Transverse colon (tissue), 4 donors: ENCODE data around the gene CTCF. TPM values are rescaled to one million over a fixed set of nuclear protein-coding genes. Genes with fewer than 3 reads are reported as not detected.

Source experiments
- DNase-seq: peaks from one replicate; pipeline ENCODE4 v3.0.0-alpha.2; 2019
- H3K27ac ChIP-seq, 4 donors: fragments of 200-600 bp; sonication (generic); 2 replicates each; pipeline ENCODE4 v1.5.1; 2016 to 2018; ENCODE audit warnings: inconsistent platforms in 4 of 4
- H3K27me3 ChIP-seq: fragments of 200-600 bp; sonication (generic); 2 replicates; pipeline ENCODE4 v1.5.1; 2017; ENCODE audit warnings: inconsistent platforms
- H3K36me3 ChIP-seq, 4 donors: fragments of 200-600 bp; sonication (generic); 2 replicates each; pipeline ENCODE4 v1.5.1; 2017 to 2019; ENCODE audit warnings: inconsistent platforms in 4 of 4
- H3K4me1 ChIP-seq, 4 donors: fragments of 200-600 bp; sonication (generic); 2 replicates each; pipeline ENCODE4 v1.5.1; 2017 to 2020; ENCODE audit warnings: inconsistent platforms in 4 of 4
- H3K4me3 ChIP-seq, 4 donors: fragments of 200-600 bp; sonication (generic); 1 replicate in 1 of 4; 2 replicates in 3 of 4; pipeline versions ENCODE4 v1.5.1 to v1.6.1; 2017 to 2019; ENCODE audit warnings: inconsistent platforms in 4 of 4
- H3K9me3 ChIP-seq, 2 donors: fragments of 200-600 bp; sonication (generic); 2 replicates each; pipeline ENCODE4 v1.5.1; 2017 to 2019; ENCODE audit warnings: inconsistent platforms in 2 of 2
- EP300 ChIP-seq: sonication (generic); formaldehyde crosslinking; IDR thresholded peaks from one replicate; pipeline ENCODE4 v1.6.1; 2017; ENCODE audit warnings: antibody characterized with exemption, low read depth
- POLR2A ChIP-seq: fragments of 450-650 bp; IDR thresholded peaks from one replicate; pipeline ENCODE4 v1.6.1; 2016; ENCODE audit warnings: antibody characterized with exemption, mild to moderate bottlenecking, moderate library complexity
- POLR2AphosphoS5 ChIP-seq, 3 donors: sonication (generic); formaldehyde crosslinking; IDR thresholded peaks; one replicate each; pipeline ENCODE4 v1.6.1; 2016; ENCODE audit warnings: antibody characterized with exemption in 3 of 3
- WGBS, 2 donors: methylation state at CpG; one replicate each; pipeline ENCODE4 v1.1.5; 2018; ENCODE audit warnings: low coverage in 1 of 2; 5-methylcytosine and 5-hydroxymethylcytosine counted together
- in situ Hi-C, 4 donors: fragments of 200-750 bp; cut with MboI; loops; one replicate each; pipeline versions ENCODE4 v1.15.0 to v1.15.1; 2017; ENCODE audit warnings: low sequenced_read_pairs in 3 of 4, low pct_ligation_motif_present in 1 of 4, low pct_unique_long_range_greater_than_20kb in 1 of 4
- intact Hi-C: fragments of 100-400 bp; cut with DNase I; formaldehyde crosslinking; loops from one replicate; pipeline ENCODE4 v1.15.1; 2023; ENCODE audit warnings: low total_unique reads
- small RNA-seq, 4 donors: library from RNA; depleted of rRNA; stranded (forward); fragments of <200 nt; gene quantifications; one replicate each; pipeline ENCODE3, GENCODE V24; 2016
- total RNA-seq, 4 donors: library from RNA; depleted of rRNA; stranded (reverse); fragments of >200 nt; gene quantifications; one replicate each; pipeline ENCODE4 v1.1.0, GENCODE V29; 2016
- TF ChIP-seq, protein P1 (sequence below), 5 experiments: fragments of 200-600 bp in 3 of 5; fragments of 450-650 bp in 2 of 5; sonication (generic) in 3 of 5; IDR thresholded peaks; 1 replicate in 2 of 5; 2 replicates in 3 of 5; pipeline ENCODE4 v1.5.1; 2016 to 2017; ENCODE audit warnings: antibody characterized with exemption in 5 of 5, inconsistent platforms in 3 of 5, mild to moderate bottlenecking in 2 of 5, moderate library complexity in 1 of 5

The CTCF gene
- total RNA-seq, 4 donors from 2014 or later = 40.0 to 46.8 (median 41.9) TPM

DNA sequence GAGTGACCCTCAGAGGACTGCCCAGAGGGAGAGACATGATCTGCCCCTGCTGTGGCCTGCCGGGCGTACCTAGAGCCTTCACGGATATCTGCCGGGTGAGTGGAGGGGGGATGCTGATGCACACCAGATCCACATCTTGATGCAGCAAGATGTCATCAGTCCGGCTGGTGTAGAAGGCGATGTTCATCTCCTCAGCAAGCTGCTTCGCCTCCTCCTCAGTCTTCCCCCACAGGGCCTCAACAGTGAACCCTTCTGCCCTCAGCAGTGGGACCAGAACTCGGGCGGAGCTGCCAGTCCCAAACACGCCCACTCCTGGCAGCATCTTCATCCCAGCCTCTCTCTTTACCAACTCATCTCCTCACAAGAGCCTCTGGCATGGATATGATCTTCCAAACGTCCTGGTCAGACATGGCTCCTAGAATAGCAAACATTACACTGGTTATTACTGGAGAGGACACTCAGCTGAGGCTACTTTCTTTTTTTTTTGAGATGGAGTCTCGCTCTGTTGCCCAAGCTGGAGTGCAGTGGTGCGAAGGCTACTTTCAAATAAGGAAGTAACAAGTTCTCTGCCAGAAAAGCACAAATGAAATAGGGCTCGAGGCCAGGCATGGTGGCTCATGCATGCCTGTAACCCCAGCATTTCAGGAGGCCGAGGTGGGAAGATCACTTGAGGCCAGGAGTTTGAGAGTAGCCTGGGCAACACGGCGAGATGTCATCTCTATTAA, 123.2 kb downstream of the CTCF start:
- Histone ChIP-seq H3K27me3 (no peaks in the 10 kb centered on the region), H3K27ac (peak overlapping the region in 1 of 4 donors; percentile 15), H3K36me3 (peaks cover 0 to 8% (median 0%) of the 10 kb centered on the region in 4 donors), H3K4me1 (peaks cover 0 to 12% (median 2%) of the 10 kb centered on the region in 4 donors), H3K4me3 (no peak overlapping the region), H3K9me3 (no peaks in the 10 kb centered on the region)
- DNase-seq = no peak
- in situ Hi-C loops = no loop called here
- TF ChIP-seq, protein P1, sequence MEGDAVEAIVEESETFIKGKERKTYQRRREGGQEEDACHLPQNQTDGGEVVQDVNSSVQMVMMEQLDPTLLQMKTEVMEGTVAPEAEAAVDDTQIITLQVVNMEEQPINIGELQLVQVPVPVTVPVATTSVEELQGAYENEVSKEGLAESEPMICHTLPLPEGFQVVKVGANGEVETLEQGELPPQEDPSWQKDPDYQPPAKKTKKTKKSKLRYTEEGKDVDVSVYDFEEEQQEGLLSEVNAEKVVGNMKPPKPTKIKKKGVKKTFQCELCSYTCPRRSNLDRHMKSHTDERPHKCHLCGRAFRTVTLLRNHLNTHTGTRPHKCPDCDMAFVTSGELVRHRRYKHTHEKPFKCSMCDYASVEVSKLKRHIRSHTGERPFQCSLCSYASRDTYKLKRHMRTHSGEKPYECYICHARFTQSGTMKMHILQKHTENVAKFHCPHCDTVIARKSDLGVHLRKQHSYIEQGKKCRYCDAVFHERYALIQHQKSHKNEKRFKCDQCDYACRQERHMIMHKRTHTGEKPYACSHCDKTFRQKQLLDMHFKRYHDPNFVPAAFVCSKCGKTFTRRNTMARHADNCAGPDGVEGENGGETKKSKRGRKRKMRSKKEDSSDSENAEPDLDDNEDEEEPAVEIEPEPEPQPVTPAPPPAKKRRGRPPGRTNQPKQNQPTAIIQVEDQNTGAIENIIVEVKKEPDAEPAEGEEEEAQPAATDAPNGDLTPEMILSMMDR (IDR thresholded peaks at IDR 0.05) = no peak
- TF ChIP-seq POLR2A (no peak), EP300 (no peak), POLR2AphosphoS5 (IDR thresholded peaks at IDR 0.05) (no peak)
- intact Hi-C loops = no loop called here
- 80 to 86% methylated on average over 9 to 17 of the region's 17 CpGs for WGBS, 2 donors

Small RNAs within 50 kb of the gene (small RNA-seq; reads per million reads assigned to genes)
- 0 reads per million in 4 donors for gene AC027682.3

Other genes starting within 250 kb of the CTCF start
- not detected for gene KCTD19, start 235.8 kb upstream of the CTCF start, total RNA-seq
- gene LRRC36, start 235.7 kb upstream of the CTCF start, total RNA-seq = under 1 TPM in 1 of 4 donors, not detected in 3; 0.79 TPM
- gene TPPP3, start 169.0 kb upstream of the CTCF start, total RNA-seq = 10 to 100 TPM in 1 of 4 donors, 1 to 10 TPM in 2, not detected in 1; 3.5 to 20.9 (median 5.7) TPM
- gene ZDHHC1, start 146.0 kb upstream of the CTCF start, total RNA-seq = 10 to 100 TPM in 2 of 4 donors, 1 to 10 TPM in 2; 7.1 to 36.3 (median 20.5) TPM
- 1,000 to 10,000 TPM in 1 of 4 donors, 100 to 1,000 TPM in 3; 667 to 1,081 (median 790) TPM for gene HSD11B2, start 131.4 kb upstream of the CTCF start, total RNA-seq
- 100 to 1,000 TPM; 218 to 457 (median 386) TPM for gene ATP6V0D1, start 81.4 kb upstream of the CTCF start, total RNA-seq
- not detected for gene AGRP, start 79.0 kb upstream of the CTCF start, total RNA-seq
- 100 to 1,000 TPM in 1 of 4 donors, 10 to 100 TPM in 3; 11.2 to 141 (median 24.1) TPM for gene RIPOR1, start 33.7 kb upstream of the CTCF start, total RNA-seq
- 1 to 10 TPM in 2 of 4 donors, under 1 TPM in 1, not detected in 1; 0.96 to 9.0 (median 7.6) TPM for gene CARMIL2, start 82.6 kb downstream of the CTCF start, total RNA-seq
- gene ACD, start 97.7 kb downstream of the CTCF start, total RNA-seq = 10 to 100 TPM in 3 of 4 donors, 1 to 10 TPM in 1; 2.0 to 76.3 (median 15.7) TPM
- gene PARD6A, start 98.4 kb downstream of the CTCF start, total RNA-seq = 10 to 100 TPM in 2 of 4 donors, 1 to 10 TPM in 2; 6.3 to 36.7 (median 9.4) TPM
- gene ENKD1, start 104.2 kb downstream of the CTCF start, total RNA-seq = 10 to 100 TPM; 12.5 to 20.9 (median 15.3) TPM
- 1 to 10 TPM in 3 of 4 donors, under 1 TPM in 1; 0.60 to 7.1 (median 4.4) TPM for gene C16orf86, start 104.3 kb downstream of the CTCF start, total RNA-seq
- 10 to 100 TPM; 21.9 to 32.2 (median 24.3) TPM for gene GFOD2, start 156.8 kb downstream of the CTCF start, total RNA-seq
- gene RANBP10, start 244.0 kb downstream of the CTCF start, total RNA-seq = 10 to 100 TPM; 15.1 to 32.9 (median 19.1) TPM
- gene TSNAXIP1, start 244.4 kb downstream of the CTCF start, total RNA-seq = under 1 TPM in 1 of 4 donors, not detected in 3; 0.55 TPM